ENCODE measurements around the gene NUDCD2. TPM values are rescaled to one million over a fixed set of nuclear protein-coding genes. Genes with fewer than 3 reads are reported as not detected.

Gene NUDCD2
- polyA plus RNA-seq, 1 donor (not counting 4 experiments of a cell fraction or from before 2014, with no cell fraction given): 15.9 TPM

GRCh38 chr5:163463063-163463435 is 3.1 kb upstream of the NUDCD2 start:
- dilution Hi-C loops (cut with MboI; ENCODE audit: extremely low pct_ligation_motif_present, low sequenced_read_pairs): no loop called here
- FAIRE-seq: no peak

GRCh38 chr5:163460562-163461171 is 765 bp upstream of the NUDCD2 start, which contains the start of gene HMMR:
Gene HMMR (plus strand): TSS chr5:163460632. CDS start chr5:163460693, 61 bp downstream.
- dilution Hi-C loops (cut with MboI; ENCODE audit: extremely low pct_ligation_motif_present, low sequenced_read_pairs): no loop called here
- no peaks in the 10 kb centered on the region for H3K27me3 ChIP-seq (ENCODE audit: control insufficient read depth, extremely low read depth, insufficient read depth, low read length)
- peak within 1 kb of the TSS; percentile 94 for H2AFZ ChIP-seq (ENCODE audit: control insufficient read depth, low read length)
- FAIRE-seq (no peak), DNase-seq (ENCODE audit: low read depth, low spot score) (no peak)
- H3K27ac ChIP-seq (ENCODE audit: control insufficient read depth, insufficient read depth, low read length): peak within 1 kb of the TSS; percentile 98
- no peaks in the 10 kb centered on the region for H3K9me1 ChIP-seq (ENCODE audit: control insufficient read depth, extremely low read depth, insufficient read depth, low read length)
- peaks cover 39% of the 10 kb centered on the region for H3K79me2 ChIP-seq (ENCODE audit: control insufficient read depth, insufficient read depth, low read length)
- no peaks in the 10 kb centered on the region for H4K20me1 ChIP-seq (ENCODE audit: control insufficient read depth, extremely low read depth, insufficient read depth, low read length)
- no peaks in the 10 kb centered on the region for H3K9me3 ChIP-seq (ENCODE audit: control insufficient read depth, low read depth, low read length)
- no peaks in the 10 kb centered on the region for H3K36me3 ChIP-seq (ENCODE audit: control insufficient read depth in 2 of 2, extremely low read depth in 1 of 2, insufficient read depth in 2 of 2, low read length in 2 of 2)
- H3K4me3 ChIP-seq (ENCODE audit: control insufficient read depth in 2 of 3, extremely low read depth in 1 of 3, insufficient read depth in 2 of 3, low read depth in 1 of 3, low read length in 3 of 3): peak within 1 kb of the TSS; percentile 70 to 94 (median 90)
- TF ChIP-seq CTCF (optimal IDR thresholded peaks at IDR 0.05 in 1 of 3, IDR thresholded peaks at IDR 0.05 in 1 of 3, conservative IDR thresholded peaks at IDR 0.05 in 1 of 3; ENCODE audit: extremely low read depth in 1 of 3, insufficient read depth in 2 of 3, low read length in 3 of 3) (no peak), EZH2 (IDR thresholded peaks at IDR 0.05; ENCODE audit: low read length) (no peak)
- peak within 1 kb of the TSS; percentile 95 for H3K4me2 ChIP-seq (ENCODE audit: control insufficient read depth, extremely low read depth, insufficient read depth, low read depth, low read length)
- peaks cover 5% of the 10 kb centered on the region for H3K4me1 ChIP-seq (ENCODE audit: control insufficient read depth, extremely low read depth, insufficient read depth, low read length)
- H3K9ac ChIP-seq (ENCODE audit: control insufficient read depth, extremely low read depth, insufficient read depth, low read length): peak within 1 kb of the TSS; percentile 93

More at GRCh38 chr5:163463063-163463435, 3.1 kb upstream of the NUDCD2 start:
- H3K27me3 ChIP-seq (ENCODE audit: control insufficient read depth, extremely low read depth, insufficient read depth, low read length): no peaks in the 10 kb centered on the region
- H3K79me2 ChIP-seq (ENCODE audit: control insufficient read depth, insufficient read depth, low read length): peaks cover 29% of the 10 kb centered on the region
- no peaks in the 10 kb centered on the region for H4K20me1 ChIP-seq (ENCODE audit: control insufficient read depth, extremely low read depth, insufficient read depth, low read length)
- H3K9me3 ChIP-seq (ENCODE audit: control insufficient read depth, low read depth, low read length): no peaks in the 10 kb centered on the region
- peak overlapping the region; percentile 95 for H3K4me2 ChIP-seq (ENCODE audit: control insufficient read depth, extremely low read depth, insufficient read depth, low read depth, low read length)
- H3K9me1 ChIP-seq (ENCODE audit: control insufficient read depth, extremely low read depth, insufficient read depth, low read length): no peaks in the 10 kb centered on the region
- H3K4me3 ChIP-seq (ENCODE audit: control insufficient read depth in 2 of 3, extremely low read depth in 1 of 3, insufficient read depth in 2 of 3, low read depth in 1 of 3, low read length in 3 of 3): peak overlapping the region in 1 of 3 experiments; percentile 30
- peak overlapping the region; percentile 71 for H2AFZ ChIP-seq (ENCODE audit: control insufficient read depth, low read length)
- peaks cover 5% of the 10 kb centered on the region for H3K4me1 ChIP-seq (ENCODE audit: control insufficient read depth, extremely low read depth, insufficient read depth, low read length)
- H3K27ac ChIP-seq (ENCODE audit: control insufficient read depth, insufficient read depth, low read length): peak overlapping the region; percentile 95
- peak overlapping the region; percentile 91 for H3K9ac ChIP-seq (ENCODE audit: control insufficient read depth, extremely low read depth, insufficient read depth, low read length)
- H3K36me3 ChIP-seq (ENCODE audit: control insufficient read depth in 2 of 2, extremely low read depth in 1 of 2, insufficient read depth in 2 of 2, low read length in 2 of 2): no peaks in the 10 kb centered on the region
- TF ChIP-seq CTCF (optimal IDR thresholded peaks at IDR 0.05 in 1 of 3, IDR thresholded peaks at IDR 0.05 in 1 of 3, conservative IDR thresholded peaks at IDR 0.05 in 1 of 3; ENCODE audit: extremely low read depth in 1 of 3, insufficient read depth in 2 of 3, low read length in 3 of 3): no peak
- no peak for TF ChIP-seq EZH2 (IDR thresholded peaks at IDR 0.05; ENCODE audit: low read length)
- DNase-seq (ENCODE audit: low read depth, low spot score): no peak
